Effector CD8-positive, alpha-beta T cell (primary cell): ENCODE results near the gene VANGL1.

ENCODE experiments used
- DNase-seq: peaks from one replicate; lab custom pipeline; 2025; lab: John Stamatoyannopoulos, UW

Gene VANGL1

DNA sequence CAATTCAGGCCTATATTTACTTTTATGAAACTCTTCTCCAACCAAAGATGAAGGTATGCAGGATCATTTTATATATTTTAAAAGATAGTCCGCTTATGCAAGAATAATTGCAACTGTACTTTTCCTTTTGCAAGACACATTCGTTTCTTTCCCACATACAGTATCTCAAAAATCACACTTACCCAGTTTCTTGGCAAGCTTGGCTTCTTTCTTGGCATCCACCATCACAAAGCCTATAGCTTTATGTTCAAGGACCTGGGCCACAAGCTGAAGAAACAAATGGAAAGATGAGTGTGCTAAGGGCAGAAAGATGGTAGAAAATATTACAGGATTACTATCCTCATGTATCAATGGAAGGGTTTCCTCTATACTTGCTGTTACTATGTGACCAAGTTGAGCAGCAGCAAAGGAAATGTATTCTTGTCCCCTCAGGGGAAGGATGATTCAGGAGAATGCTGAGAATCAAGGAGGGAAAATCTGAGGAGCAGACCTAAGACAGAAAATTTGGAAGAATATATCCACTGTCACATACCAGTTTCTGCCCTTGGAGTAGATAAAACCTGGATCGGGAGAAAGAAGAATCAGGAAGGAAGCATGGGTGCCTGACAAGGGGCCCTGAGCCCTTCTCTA is 103.0 kb downstream of the VANGL1 start:
- no peak for DNase-seq

DNA sequence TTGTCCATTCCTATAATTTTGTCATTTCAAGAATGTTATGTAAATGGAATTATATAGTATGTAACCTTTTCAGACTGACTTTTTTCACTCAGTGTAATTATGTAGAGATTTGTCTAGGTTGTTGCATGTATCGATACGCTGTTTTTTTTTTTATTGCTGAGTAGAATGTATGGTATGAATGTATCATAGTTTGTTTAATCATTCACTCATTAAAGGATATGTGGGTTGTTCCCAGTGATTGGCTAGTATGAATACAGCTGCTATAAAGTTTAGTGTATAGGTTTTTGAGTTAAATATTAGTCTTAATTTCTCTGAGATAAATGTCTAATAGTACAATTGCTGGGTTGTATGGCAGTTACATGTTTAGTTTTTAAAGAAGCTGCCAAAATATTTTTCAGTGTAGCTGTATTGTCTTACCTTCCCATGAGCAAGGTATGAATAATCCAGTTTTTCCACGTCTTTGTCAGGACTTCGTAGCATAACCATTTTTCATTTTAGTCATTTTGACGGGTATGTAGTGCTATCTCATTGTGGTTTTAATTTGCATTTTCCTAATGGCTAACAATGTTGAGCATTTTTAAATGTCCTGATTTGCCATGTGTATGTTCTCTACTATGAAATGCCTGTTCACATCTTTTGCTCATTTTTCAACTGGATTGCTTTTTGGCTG is 104.4 kb downstream of the VANGL1 start:
- no peak for DNase-seq
